IMR-90 (cell line): Measurements from ENCODE around the gene NLRP10. TPM values are rescaled to one million over a fixed set of nuclear protein-coding genes. Genes with fewer than 3 reads are reported as not detected.

Source experiments
- ATAC-seq: fragments of 200-7000 bp; cut with Tn5 transposase; 2 replicates; pipeline ENCODE4 v1.9.1; 2020; ENCODE audit warnings: low read depth, mild to moderate bottlenecking, moderate library complexity
- BruUV-seq: library from RNA; stranded (reverse); fragments of 400-500 nt; replicated peaks from 2 replicates; lab custom pipeline; 2021; lab: Mats Ljungman, UMichigan
- CTCF ChIA-PET: fragments of 300-600 bp; formaldehyde crosslinking; extraction: SDS; loops from one replicate; lab custom pipeline; 2021; ENCODE audit warnings: antibody characterized with exemption; lab: Yijun Ruan, JAX
- POLR2A ChIA-PET: fragments of 300-600 bp; sonication (Branson Sonifier 250); formaldehyde crosslinking; loops from one replicate; lab custom pipeline; 2022; ENCODE audit warnings: antibody characterized with exemption; ENCODE audit not compliant: unreplicated experiment; lab: Charles Lee
- DNase-seq: peaks from one replicate; pipeline ENCODE4 v3.0.0; 2013
- H2AFZ ChIP-seq: replicated peaks from 2 replicates; pipeline ENCODE3; 2013; ENCODE audit warnings: low read length, mild to moderate bottlenecking; ENCODE audit not compliant: poor library complexity
- H2AK5ac ChIP-seq: 2 replicates; pipeline ENCODE4 v1.6.1; 2013; ENCODE audit warnings: low read depth, low read length, inconsistent platforms
- H2AK9ac ChIP-seq: replicated peaks from 2 replicates; pipeline ENCODE3; 2013; ENCODE audit warnings: mild to moderate bottlenecking, low read depth, low read length, moderate library complexity; ENCODE audit not compliant: poor library complexity
- H2BK120ac ChIP-seq: 2 replicates; pipeline ENCODE4 v1.6.1; 2013; ENCODE audit warnings: low read depth, low read length, inconsistent platforms
- H2BK15ac ChIP-seq: 3 replicates; pipeline ENCODE4 v1.6.1; 2013; ENCODE audit warnings: low read depth, low read length, inconsistent platforms
- H2BK20ac ChIP-seq: 2 replicates; pipeline ENCODE4 v1.6.1; 2013; ENCODE audit warnings: low read depth, mild to moderate bottlenecking, inconsistent platforms, low read length, moderate library complexity
- H2BK5ac ChIP-seq: 2 replicates; pipeline ENCODE4 v1.6.1; 2013; ENCODE audit warnings: mild to moderate bottlenecking, low read depth, low read length, inconsistent platforms; ENCODE audit not compliant: poor library complexity, severe bottlenecking
- H3K14ac ChIP-seq: replicated peaks from 2 replicates; pipeline ENCODE4 v1.6.1; 2013; ENCODE audit warnings: low read depth, low read length, inconsistent platforms
- H3K18ac ChIP-seq: 2 replicates; pipeline ENCODE4 v1.6.1; 2013; ENCODE audit warnings: low read depth, low read length, control low read depth
- H3K23ac ChIP-seq: 2 replicates; pipeline ENCODE4 v1.6.1; 2013; ENCODE audit warnings: low read depth, low read length, inconsistent platforms
- H3K27ac ChIP-seq: 2 replicates; pipeline ENCODE4 v1.5.1; 2013; ENCODE audit warnings: mild to moderate bottlenecking, control low read depth, low read length; ENCODE audit not compliant: insufficient read depth
- H3K27me3 ChIP-seq: 2 replicates; pipeline ENCODE4 v1.6.1; 2013; ENCODE audit warnings: low read length; ENCODE audit not compliant: control insufficient read depth, insufficient read depth
- H3K36me3 ChIP-seq: 2 replicates; pipeline ENCODE4 v1.6.1; 2013; ENCODE audit warnings: low read length, mixed read lengths; ENCODE audit not compliant: control insufficient read depth, insufficient read depth
- H3K4ac ChIP-seq: 2 replicates; pipeline ENCODE4 v1.6.1; 2013; ENCODE audit warnings: low read depth, low read length, inconsistent platforms
- H3K4me1 ChIP-seq: 2 replicates; pipeline ENCODE4 v1.6.1; 2013; ENCODE audit warnings: low read length, mixed read lengths; ENCODE audit not compliant: control insufficient read depth, insufficient read depth
- H3K4me2 ChIP-seq: 2 replicates; pipeline ENCODE4 v1.6.1; 2013; ENCODE audit warnings: low read depth, mild to moderate bottlenecking, control low read depth, low read length, moderate library complexity
- H3K4me3 ChIP-seq: 2 replicates; pipeline ENCODE4 v1.5.1; 2013; ENCODE audit warnings: low read depth, mild to moderate bottlenecking, control low read depth, low read length, moderate library complexity; ENCODE audit not compliant: insufficient read depth
- H3K56ac ChIP-seq: 2 replicates; pipeline ENCODE4 v1.6.1; 2013; ENCODE audit warnings: low read length, inconsistent platforms; ENCODE audit not compliant: insufficient read depth; ENCODE audit errors: extremely low read depth
- H3K79me1 ChIP-seq, 2 experiments: 2 replicates each; pipeline ENCODE4 v1.6.1; 2013; ENCODE audit warnings: low read length in 2 of 2, inconsistent platforms in 1 of 2, low read depth in 1 of 2
- H3K9ac ChIP-seq: 2 replicates; pipeline ENCODE4 v1.6.1; 2013; ENCODE audit warnings: low read depth, low read length, control low read depth
- H3K9me1 ChIP-seq: 2 replicates; pipeline ENCODE4 v1.6.1; 2013; ENCODE audit warnings: low read length, inconsistent platforms; ENCODE audit not compliant: insufficient read depth
- H3K9me3 ChIP-seq: 2 replicates; pipeline ENCODE4 v1.6.1; 2013; ENCODE audit warnings: low read length; ENCODE audit not compliant: control insufficient read depth, insufficient read depth
- H4K20me1 ChIP-seq: 2 replicates; pipeline ENCODE4 v1.6.1; 2013; ENCODE audit warnings: low read length, inconsistent platforms; ENCODE audit not compliant: insufficient read depth
- H4K5ac ChIP-seq: 2 replicates; pipeline ENCODE4 v1.6.1; 2013; ENCODE audit warnings: mild to moderate bottlenecking, low read depth, low read length, control low read depth
- H4K8ac ChIP-seq, 2 experiments: 2 replicates each; pipeline ENCODE4 v1.6.1; 2013; ENCODE audit warnings: low read depth in 2 of 2, low read length in 2 of 2, control low read depth in 1 of 2, inconsistent platforms in 1 of 2
- H4K91ac ChIP-seq: 2 replicates; pipeline ENCODE4 v1.6.1; 2013; ENCODE audit warnings: low read depth, low read length, inconsistent platforms; ENCODE audit not compliant: insufficient read depth
- BHLHE40 ChIP-seq: fragments of 150-350 bp; IDR thresholded peaks from 2 replicates; pipeline ENCODE4 v1.6.1; 2016; ENCODE audit warnings: mild to moderate bottlenecking, low read depth, low read length
- CEBPB ChIP-seq: IDR thresholded peaks from 2 replicates; pipeline ENCODE4 v1.6.1; 2012; ENCODE audit warnings: low read depth, low read length, improper control_type of control experiment
- CHD1 ChIP-seq: IDR thresholded peaks from 2 replicates; pipeline ENCODE4 v1.6.1; 2012; ENCODE audit warnings: low read depth, low read length, improper control_type of control experiment
- ELK1 ChIP-seq: fragments of 150-350 bp; IDR thresholded peaks from 2 replicates; pipeline ENCODE4 v1.6.1; 2016; ENCODE audit warnings: low read depth, mild to moderate bottlenecking, low read length, moderate library complexity, borderline replicate concordance
- FOS ChIP-seq: fragments of 150-350 bp; IDR thresholded peaks from 2 replicates; pipeline ENCODE4 v1.6.1; 2016; ENCODE audit warnings: low read depth, low read length
- MAFK ChIP-seq: IDR thresholded peaks from 2 replicates; pipeline ENCODE4 v1.6.1; 2012; ENCODE audit warnings: low read depth, low read length, improper control_type of control experiment
- MAZ ChIP-seq: IDR thresholded peaks from 2 replicates; pipeline ENCODE4 v1.6.1; 2012; ENCODE audit warnings: low read depth, mild to moderate bottlenecking, low read length, improper control_type of control experiment, moderate library complexity, borderline replicate concordance
- MXI1 ChIP-seq: IDR thresholded peaks from 2 replicates; pipeline ENCODE4 v1.6.1; 2012; ENCODE audit warnings: low read depth, mild to moderate bottlenecking, low read length, moderate library complexity, borderline replicate concordance
- NFE2L2 ChIP-seq: fragments of 150-350 bp; IDR thresholded peaks from 2 replicates; pipeline ENCODE4 v1.6.1; 2016; ENCODE audit warnings: low read depth, mild to moderate bottlenecking, low read length
- POLR2A ChIP-seq: IDR thresholded peaks from 2 replicates; pipeline ENCODE4 v1.6.1; 2012; ENCODE audit warnings: mild to moderate bottlenecking, low read depth, low read length
- RAD21 ChIP-seq: IDR thresholded peaks from 2 replicates; pipeline ENCODE4 v1.6.1; 2012; ENCODE audit warnings: low read length, improper control_type of control experiment
- RCOR1 ChIP-seq: IDR thresholded peaks from 2 replicates; pipeline ENCODE4 v1.6.1; 2012; ENCODE audit warnings: mild to moderate bottlenecking, low read length, improper control_type of control experiment; ENCODE audit not compliant: insufficient replicate concordance
- RFX5 ChIP-seq: IDR thresholded peaks from 2 replicates; pipeline ENCODE4 v1.8.0; 2012; ENCODE audit warnings: low read depth, mild to moderate bottlenecking, low read length, moderate library complexity
- SMC3 ChIP-seq: fragments of 150-350 bp; IDR thresholded peaks from 2 replicates; pipeline ENCODE4 v1.6.1; 2016; ENCODE audit warnings: low read depth, mild to moderate bottlenecking, antibody characterized with exemption, low read length, moderate library complexity
- WGBS, 2 experiments: methylation state at CpG; one replicate each; pipeline versions ENCODE4 v1.1.5 to v1.1.7; 2013; ENCODE audit warnings: missing lambda C conversion rate in 2 of 2; ENCODE audit not compliant: insufficient read length in 1 of 2; ENCODE audit errors: extremely low coverage in 2 of 2; 5-methylcytosine and 5-hydroxymethylcytosine counted together
- dilution Hi-C: fragments of 300-500 bp; cut with HindIII; formaldehyde crosslinking; loops from one replicate; pipeline ENCODE4 v1.14.3; 2018; ENCODE audit warnings: low sequenced_read_pairs; ENCODE audit not compliant: unreplicated experiment
- in situ Hi-C: fragments of 300-500 bp; cut with MboI; formaldehyde crosslinking; loops from 3 replicates; pipeline ENCODE4 v1.14.3; 2019; ENCODE audit warnings: low sequenced_read_pairs, inconsistent platforms, mixed read lengths
- intact Hi-C: fragments of 100-400 bp; cut with micrococcal nuclease; formaldehyde crosslinking; loops from 2 replicates; pipeline ENCODE4 v1.10.0; 2022
- polyA plus RNA-seq, 3 experiments: library from polyadenylated mRNA; depleted of rRNA; stranded (reverse); fragments of >200 nt; gene quantifications; 2 replicates each; pipeline ENCODE4 v1.2.3, GENCODE V29; 2012; ENCODE audit warnings: low replicate concordance in 1 of 3
- total RNA-seq: library from RNA; depleted of rRNA; stranded (reverse); fragments of >200 nt; gene quantifications from 2 replicates; pipeline ENCODE4 v1.2.3, GENCODE V29; 2012
- TF ChIP-seq, protein P1 (sequence below): conservative IDR thresholded peaks from 2 replicates; pipeline ENCODE4 v1.5.1; 2012; ENCODE audit warnings: mild to moderate bottlenecking, low read depth, low read length, improper control_type of control experiment
- TF ChIP-seq, protein P2 (sequence below): fragments of 150-350 bp; IDR thresholded peaks from 2 replicates; pipeline ENCODE4 v1.6.1; 2017; ENCODE audit warnings: mild to moderate bottlenecking, antibody characterized with exemption, low read length, low read depth

The NLRP10 gene
- total and polyA plus RNA-seq, 2 of the 4 experiments (the other 2 are of a cell fraction): 6.5 to 36.7 TPM

- Histone ChIP-seq H3K4me1 (peaks cover 32% of the 10 kb centered on the region), H3K36me3 (no peaks in the 10 kb centered on the region), H2AK9ac (peak overlapping the region; percentile 92), H2BK120ac (peak overlapping the region; percentile 98), H4K91ac (peak overlapping the region; percentile 99), H3K9ac (peak overlapping the region; percentile 10; the same call in 1 of the 2 replicates), H3K9me1 (peaks cover 16% of the 10 kb centered on the region), H3K14ac (peak overlapping the region; percentile 95), H3K18ac (peak overlapping the region; percentile 94), H4K8ac (peak overlapping the region; percentile 89 to 96), H2BK20ac (peak overlapping the region; percentile 95), H3K27ac (peak overlapping the region; percentile 75), H3K4ac (peak overlapping the region; percentile 98), H3K23ac (peak overlapping the region; percentile 76; the same call in 1 of the 2 replicates), H3K9me3 (no peaks in the 10 kb centered on the region), H2AK5ac (peak overlapping the region; percentile 95), H3K4me3 (no peak overlapping the region), H4K20me1 (no peaks in the 10 kb centered on the region), H3K79me1 (peaks cover 0 to 19% of the 10 kb centered on the region in 2 experiments; a peak in 2 of 4 replicates), H2BK15ac (peak overlapping the region; percentile 95), H2BK5ac (peak overlapping the region; percentile 98), H3K4me2 (peak overlapping the region; percentile 33; the same call in 1 of the 2 replicates), H2AFZ (no peak overlapping the region), H4K5ac (peak overlapping the region; percentile 89; the same call in 1 of the 2 replicates), H3K27me3 (no peaks in the 10 kb centered on the region), H3K56ac (peak overlapping the region; percentile 68; the same call in 1 of the 2 replicates)
- ChIA-PET POLR2A (no interaction called here), CTCF (interaction anchor here (0.9 to 1.4 kb wide), 2 partner anchors 8 to 393 kb away, joined by 3 read pairs; no protein-coding TSS in a partner anchor)
- BruUV-seq: no TSS peak
- dilution Hi-C loops (no loop called here), intact Hi-C loops (no loop called here), in situ Hi-C loops (no loop called here)
- ATAC-seq (no peak), DNase-seq (peak; percentile 23)
- TF ChIP-seq CEBPB (no peak), BHLHE40 (no peak), MAZ (no peak), MXI1 (no peak), RCOR1 (no peak), ELK1 (no peak), POLR2A (no peak), FOS (no peak), RFX5 (no peak), CHD1 (no peak), SMC3 (no peak), RAD21 (no peak), MAFK (no peak), NFE2L2 (no peak)
- TF ChIP-seq, protein P1, sequence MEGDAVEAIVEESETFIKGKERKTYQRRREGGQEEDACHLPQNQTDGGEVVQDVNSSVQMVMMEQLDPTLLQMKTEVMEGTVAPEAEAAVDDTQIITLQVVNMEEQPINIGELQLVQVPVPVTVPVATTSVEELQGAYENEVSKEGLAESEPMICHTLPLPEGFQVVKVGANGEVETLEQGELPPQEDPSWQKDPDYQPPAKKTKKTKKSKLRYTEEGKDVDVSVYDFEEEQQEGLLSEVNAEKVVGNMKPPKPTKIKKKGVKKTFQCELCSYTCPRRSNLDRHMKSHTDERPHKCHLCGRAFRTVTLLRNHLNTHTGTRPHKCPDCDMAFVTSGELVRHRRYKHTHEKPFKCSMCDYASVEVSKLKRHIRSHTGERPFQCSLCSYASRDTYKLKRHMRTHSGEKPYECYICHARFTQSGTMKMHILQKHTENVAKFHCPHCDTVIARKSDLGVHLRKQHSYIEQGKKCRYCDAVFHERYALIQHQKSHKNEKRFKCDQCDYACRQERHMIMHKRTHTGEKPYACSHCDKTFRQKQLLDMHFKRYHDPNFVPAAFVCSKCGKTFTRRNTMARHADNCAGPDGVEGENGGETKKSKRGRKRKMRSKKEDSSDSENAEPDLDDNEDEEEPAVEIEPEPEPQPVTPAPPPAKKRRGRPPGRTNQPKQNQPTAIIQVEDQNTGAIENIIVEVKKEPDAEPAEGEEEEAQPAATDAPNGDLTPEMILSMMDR: no peak
- TF ChIP-seq, protein P2, sequence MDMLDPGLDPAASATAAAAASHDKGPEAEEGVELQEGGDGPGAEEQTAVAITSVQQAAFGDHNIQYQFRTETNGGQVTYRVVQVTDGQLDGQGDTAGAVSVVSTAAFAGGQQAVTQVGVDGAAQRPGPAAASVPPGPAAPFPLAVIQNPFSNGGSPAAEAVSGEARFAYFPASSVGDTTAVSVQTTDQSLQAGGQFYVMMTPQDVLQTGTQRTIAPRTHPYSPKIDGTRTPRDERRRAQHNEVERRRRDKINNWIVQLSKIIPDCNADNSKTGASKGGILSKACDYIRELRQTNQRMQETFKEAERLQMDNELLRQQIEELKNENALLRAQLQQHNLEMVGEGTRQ: no peak
- 80% methylated on average over 2 of the region's 3 CpGs; no CpG with 5 or more reads in 1 of the 2 experiments for WGBS, 2 experiments
Observed at GRCh38 chr11:7964261-7964660, 986 bp downstream of the NLRP10 start.
